ENCODE data around the gene CDHR3.
A peak's percentile ranks its signal among the peaks of the same experiment; 100 is the strongest.

GRCh38 chr7:106050002-106050745 lies 87.1 kb downstream of the CDHR3 start:
- 0 out of 2 replicates have a peak, but pooled peaks have one; percentile 18 for TF ChIP-seq CTCF (conservative IDR thresholded peaks at IDR 0.05)
- TF ChIP-seq EZH2 (IDR thresholded peaks at IDR 0.05; ENCODE audit: low read depth) = no peak
